Caki2 (cell line): ENCODE measurements around the gene KIF25. TPM values are rescaled to one million over a fixed set of nuclear protein-coding genes. Genes with fewer than 3 reads are reported as not detected.

Experiments
- DNase-seq: peaks from one replicate; pipeline ENCODE4 v3.0.0-alpha.2; 2015; ENCODE audit warnings: low read depth
- in situ Hi-C: cut with HindIII; loops from 2 replicates; pipeline ENCODE4 v1.10.0; 2016; ENCODE audit warnings: low sequenced_read_pairs, low pct_unique_long_range_greater_than_20kb, mixed read lengths
- total RNA-seq: library from RNA; depleted of rRNA; stranded (reverse); fragments of >200 nt; shearing (Covaris generic); gene quantifications from 2 replicates; pipeline ENCODE4 v1.2.3, GENCODE V29; 2014; ENCODE audit warnings: low replicate concordance; rRNA removed

Gene KIF25, protein sequence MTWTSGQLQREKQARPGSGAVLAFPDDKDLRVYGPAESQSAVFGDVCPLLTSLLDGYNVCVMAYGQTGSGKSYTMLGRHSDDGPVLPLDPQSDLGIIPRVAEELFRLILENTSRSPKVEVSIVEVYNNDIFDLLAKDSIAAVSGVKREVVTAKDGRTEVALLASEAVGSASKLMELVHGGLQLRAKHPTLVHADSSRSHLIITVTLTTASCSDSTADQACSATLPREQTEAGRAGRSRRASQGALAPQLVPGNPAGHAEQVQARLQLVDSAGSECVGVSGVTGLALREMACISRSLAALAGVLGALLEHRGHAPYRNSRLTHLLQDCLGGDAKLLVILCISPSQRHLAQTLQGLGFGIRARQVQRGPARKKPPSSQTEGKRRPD
- total RNA-seq: not detected in 2 replicates

DNA sequence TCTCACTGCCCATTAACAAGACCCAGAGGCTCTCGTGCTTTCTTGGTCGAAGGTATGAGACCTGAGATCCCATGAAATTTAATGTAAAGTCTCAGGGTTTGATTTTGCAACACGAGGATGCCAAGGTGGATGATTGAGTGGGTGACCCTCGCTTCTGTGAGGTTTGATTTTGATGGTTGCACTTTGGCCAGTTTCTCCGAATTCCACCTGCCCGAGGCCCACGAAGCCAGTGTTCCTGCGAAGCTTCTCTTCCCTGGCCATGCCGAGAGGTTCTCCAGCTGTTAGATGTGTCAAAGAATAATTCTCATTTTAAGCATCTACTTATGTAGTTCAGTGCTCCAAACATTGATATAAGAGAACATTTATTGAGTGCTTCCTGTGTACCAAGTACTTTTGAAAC, at the start of gene KIF25:
TSS of gene KIF25 (plus strand) at position 30 of the 400 bp plus-strand sequence. CDS start 31,915 bp downstream, outside the sequence.
- in situ Hi-C loops: loop anchor here (5.0 kb wide), 1 partner anchor 35 kb away; no protein-coding TSS in a partner anchor

DNA sequence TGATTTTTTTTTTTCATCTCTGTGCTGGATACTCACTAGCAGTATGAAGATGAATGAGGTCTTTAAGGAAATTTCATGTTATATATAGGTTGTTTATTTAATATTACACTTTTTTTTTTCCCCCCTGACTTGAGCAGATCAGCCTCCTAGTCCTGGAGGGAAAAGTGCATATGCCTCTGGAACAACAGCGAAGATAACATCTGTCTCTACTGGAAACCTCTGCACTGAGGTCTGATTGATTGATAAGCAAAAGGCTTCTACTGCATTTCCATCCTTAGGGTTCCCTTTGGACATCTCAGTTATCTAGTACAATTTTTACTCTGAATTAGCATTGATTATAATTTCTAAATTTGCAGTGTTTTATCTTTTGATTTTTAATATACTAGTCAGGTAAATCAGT, 49.8 kb upstream of the KIF25 start:
- no peak for DNase-seq
- in situ Hi-C loops: no loop called here

More for the DNA sequence above, at the start of gene KIF25:
- DNase-seq: no peak

DNA sequence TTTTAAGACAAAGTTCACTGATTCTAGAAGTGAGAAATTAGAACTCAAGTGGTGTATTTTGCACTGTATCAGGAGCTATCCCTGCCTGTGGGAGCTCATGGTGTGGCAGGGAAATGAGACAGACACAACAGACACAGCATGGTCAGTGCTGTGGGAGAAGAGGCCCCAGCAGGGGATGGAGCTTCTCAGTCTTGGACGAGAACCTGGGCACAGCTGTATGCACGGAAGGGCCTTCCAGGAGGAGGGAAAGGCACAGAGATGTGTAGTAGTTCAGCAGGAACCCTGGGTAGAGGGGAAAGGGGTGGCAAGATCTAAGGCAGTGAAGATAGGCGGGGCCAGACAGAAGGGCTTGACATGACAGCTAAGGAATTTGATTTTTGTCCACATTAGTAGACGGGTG, 48.8 kb upstream of the KIF25 start:
- no peak for DNase-seq
- in situ Hi-C loops: no loop called here

DNA sequence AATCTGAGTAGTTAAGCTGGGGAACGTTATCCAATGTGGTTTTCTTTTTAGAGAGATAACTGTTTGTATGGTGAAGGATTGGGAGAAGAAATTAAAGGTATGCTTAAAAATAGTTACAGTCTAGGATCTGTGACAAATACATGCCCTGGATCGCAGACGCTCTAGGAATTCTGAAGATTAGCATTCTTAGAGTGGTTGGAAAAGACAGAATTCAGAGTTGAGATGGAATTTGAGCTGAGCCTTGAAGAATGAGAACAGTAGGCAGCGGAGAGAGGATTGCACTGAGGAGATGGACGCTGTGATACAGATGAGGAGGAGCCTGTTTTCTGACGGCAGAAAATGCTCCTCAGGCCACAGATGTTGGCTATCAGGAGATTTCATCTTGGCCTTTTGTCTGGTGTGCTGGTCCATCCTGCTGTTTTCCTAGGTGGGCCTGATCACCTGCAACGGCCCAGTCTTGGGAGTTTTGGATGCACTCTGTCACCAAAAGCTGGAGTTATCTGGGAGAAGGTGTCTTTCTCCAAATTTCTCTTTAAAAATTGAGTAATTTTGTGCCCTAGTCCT, 48.3 kb upstream of the KIF25 start:
- in situ Hi-C loops: no loop called here
- no peak for DNase-seq

DNA sequence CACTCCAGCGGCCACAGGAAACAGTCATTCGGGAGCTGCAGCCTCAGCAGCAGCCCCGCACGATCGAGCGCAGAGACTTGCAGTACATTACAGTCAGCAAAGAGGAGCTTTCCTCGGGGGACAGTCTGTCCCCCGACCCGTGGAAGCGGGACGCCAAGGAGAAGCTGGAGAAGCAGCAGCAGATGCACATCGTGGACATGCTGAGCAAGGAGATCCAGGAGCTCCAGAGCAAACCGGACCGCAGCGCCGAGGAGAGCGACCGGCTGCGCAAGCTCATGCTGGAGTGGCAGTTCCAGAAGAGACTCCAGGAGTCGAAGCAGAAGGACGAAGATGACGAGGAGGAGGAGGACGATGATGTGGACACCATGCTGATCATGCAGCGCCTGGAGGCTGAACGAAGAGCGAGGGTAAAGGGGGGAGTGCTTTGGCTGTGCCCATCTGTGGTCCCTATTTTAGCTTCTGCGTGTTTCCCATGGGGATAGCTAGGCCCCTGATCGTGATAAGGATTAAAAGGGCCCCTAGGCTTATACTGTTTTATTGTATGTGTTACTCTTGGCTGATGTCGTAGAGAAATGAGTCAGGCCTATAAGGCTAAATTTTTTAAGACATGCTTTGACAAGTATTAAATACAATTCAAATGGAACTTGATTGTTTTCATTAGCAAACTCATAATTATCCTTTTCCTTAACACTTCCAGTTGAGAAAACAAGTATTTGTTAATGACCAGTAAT, 45.5 kb upstream of the KIF25 start:
- in situ Hi-C loops: no loop called here

DNA sequence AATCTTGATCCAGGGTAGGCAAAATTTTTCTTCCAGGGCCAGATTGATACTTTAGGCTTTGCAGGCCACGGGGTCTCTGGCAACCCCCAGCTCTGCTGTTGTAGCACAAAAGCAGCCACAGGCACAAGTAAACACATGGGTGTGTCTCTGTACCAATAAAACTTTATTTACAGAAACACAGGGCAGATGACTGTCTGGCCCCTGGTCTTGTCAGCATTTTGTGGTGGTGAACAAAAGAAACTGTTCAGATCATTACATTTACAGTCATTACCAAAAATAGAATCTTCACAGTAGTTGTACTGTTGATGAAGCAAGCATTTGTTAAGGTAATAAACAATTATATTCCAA, 45.0 kb upstream of the KIF25 start:
- in situ Hi-C loops: no loop called here

More for the DNA sequence above, 45.5 kb upstream of the KIF25 start:
- DNase-seq: no peak

DNA sequence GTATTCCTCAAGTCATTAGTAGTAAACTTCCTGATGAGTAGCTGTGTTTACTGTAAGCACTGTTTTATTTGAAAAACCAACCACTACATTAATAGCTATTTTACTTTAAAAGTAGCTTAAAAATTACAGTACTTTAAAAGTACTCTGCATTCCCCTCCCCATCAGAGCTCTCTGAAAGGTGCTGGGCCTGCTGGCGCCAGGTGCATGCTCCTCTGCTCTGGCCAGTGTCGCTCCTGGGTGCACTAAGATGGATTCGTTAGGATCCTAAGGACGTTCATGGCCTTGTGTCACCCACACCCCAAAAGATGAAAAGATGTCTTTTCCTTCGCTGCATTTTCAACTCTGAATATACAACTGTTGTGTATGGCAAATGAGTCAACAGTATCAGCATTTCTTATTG, 43.9 kb upstream of the KIF25 start:
- DNase-seq: no peak
- in situ Hi-C loops: no loop called here

More for the DNA sequence above, 45.0 kb upstream of the KIF25 start:
- no peak for DNase-seq

DNA sequence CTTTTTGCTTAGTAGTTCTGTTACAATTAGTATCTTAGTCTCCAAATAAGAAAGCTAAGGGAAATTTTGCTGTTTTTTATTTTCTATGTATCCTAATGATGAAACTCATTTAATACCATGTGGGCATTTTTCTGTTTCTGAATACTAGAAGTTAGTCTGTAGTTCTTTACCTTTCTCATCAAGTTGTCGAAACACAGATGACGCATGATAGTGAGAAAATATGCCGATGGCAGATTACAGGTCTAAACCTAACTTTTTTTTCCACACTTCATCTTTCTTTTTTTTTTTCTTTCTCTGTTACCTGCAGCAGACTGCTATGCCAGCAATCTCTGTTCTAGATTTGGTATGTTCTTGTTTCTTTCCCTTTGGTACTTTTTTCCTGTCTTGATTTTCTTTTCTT, 43.3 kb upstream of the KIF25 start:
- in situ Hi-C loops: no loop called here
- no peak for DNase-seq

DNA sequence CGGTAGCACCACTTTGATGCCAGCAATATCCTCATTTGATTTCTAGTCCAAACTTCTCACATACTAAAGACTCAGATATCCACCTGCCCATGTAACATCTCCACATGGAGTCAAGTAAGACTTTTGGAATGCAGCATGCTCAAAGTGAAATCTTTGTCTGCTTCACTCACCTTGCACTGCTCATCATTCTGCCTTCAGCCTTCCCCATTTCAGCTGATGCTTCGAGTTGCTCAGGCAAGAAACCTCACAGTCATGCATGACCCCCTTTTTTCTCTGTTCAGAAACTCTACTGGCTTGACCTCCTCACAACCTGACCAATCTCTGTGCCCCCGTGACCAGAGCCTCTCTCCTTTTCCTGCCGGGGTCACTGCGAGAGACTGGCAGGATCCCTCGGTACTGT, 41.0 kb upstream of the KIF25 start:
- in situ Hi-C loops: no loop called here
- no peak for DNase-seq

DNA sequence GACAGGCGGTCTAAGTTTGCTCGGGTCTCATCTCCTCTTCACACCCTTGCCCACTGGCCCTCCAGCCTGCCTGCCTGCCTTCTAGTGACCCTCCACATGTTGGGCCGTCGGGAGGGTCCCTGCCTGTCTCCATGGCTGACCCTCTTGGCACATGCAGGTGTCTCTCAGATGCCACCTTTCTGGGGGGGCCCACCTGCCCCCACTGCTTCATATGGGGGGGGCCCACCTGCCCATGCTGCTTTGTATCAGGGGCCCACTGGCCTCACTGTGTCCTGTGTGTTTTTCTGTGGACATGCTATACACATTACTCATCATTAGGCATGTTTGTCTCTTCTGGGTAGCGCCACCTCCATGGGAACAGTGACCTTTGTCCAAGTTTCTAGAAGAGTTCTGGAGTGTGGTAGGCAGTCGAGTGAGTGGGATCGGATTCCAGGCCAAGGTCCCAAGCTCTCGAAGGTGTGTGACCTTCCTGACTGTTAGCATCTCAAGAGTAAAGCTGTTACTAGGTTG, 40.4 kb upstream of the KIF25 start:
- DNase-seq: peak; percentile 35
- in situ Hi-C loops: no loop called here

DNA sequence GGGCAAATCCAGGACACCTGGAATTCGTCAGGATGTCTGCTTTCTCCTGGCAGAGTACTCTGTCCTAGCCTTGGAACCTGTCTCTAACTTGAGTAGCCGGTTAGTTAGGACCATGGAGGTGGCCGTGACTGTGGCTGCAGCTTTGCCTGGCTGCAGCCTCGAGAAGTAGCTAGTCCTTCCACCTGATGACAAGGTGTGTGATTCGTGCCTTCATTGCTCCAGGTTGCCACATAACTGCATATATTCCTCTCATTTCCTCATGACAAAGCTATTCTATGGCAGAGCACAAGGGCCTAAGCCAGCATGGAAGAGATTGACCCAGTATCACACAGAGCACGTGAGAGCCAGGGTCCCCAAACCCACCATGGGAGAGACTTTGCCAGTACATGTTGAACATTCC, 39.8 kb upstream of the KIF25 start:
- in situ Hi-C loops: no loop called here
- no peak for DNase-seq

DNA sequence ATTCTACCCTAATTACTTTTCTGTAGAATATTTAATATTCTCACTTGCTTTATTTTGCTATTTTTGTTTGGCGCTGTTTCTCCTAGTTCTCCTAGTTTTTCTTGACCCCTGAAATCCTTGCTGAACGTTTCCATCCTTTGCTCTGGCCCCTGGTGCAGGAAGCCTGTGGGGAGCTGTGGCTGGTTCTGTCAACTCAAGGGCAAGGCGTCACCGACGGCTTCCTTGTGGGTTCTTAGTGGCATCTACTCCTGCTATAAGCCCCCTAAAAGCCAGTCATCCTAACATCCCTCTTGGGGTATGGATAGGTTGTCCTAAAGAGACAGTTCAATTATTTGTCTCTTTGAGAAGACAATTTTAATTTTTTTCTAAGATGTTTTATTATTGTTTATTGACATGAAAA, 36.9 kb upstream of the KIF25 start:
- in situ Hi-C loops: no loop called here
- DNase-seq: no peak

DNA sequence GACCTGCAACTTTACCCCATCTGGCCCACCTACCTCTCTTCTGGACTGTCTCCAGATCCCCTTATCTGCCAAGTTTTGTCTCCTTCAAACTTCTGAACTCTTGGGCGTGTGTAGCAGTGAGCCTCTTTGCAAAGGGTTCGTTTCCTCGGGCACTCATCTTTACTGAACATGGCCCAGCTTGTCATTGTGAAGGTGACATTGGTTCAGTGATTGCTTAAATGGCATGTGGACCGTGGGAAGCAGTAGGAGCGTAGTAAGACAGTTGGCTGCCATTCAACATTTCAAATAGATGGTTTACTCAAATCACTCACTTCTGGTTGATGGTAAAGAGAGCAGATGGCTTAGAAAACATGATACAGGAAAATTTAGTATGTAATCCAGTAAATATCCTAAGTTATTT, 34.8 kb upstream of the KIF25 start:
- in situ Hi-C loops: no loop called here
- DNase-seq: no peak

DNA sequence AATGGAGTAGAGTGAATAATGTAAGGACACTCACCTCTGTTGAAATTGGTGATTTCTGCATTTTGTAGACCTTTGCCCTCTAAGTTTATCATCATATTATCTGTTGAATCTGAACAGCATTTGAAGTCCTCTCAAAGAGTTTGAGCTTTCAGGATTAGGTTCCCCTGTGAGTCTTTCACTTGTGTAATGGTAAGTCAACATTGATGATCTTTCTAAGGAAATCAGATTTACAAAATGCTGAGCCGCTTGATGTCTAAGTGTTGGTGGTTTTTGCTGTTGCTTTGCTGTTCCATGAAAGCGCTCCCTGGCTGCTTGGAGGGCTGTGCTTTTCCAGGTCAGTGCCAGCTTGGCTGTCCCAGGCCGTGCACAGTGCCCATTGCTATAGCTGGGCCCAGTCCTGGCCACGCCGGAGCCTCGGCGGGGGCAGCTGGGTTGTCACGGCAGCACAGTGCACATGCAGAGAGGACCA, 33.8 kb upstream of the KIF25 start:
- in situ Hi-C loops: no loop called here
- no peak for DNase-seq

DNA sequence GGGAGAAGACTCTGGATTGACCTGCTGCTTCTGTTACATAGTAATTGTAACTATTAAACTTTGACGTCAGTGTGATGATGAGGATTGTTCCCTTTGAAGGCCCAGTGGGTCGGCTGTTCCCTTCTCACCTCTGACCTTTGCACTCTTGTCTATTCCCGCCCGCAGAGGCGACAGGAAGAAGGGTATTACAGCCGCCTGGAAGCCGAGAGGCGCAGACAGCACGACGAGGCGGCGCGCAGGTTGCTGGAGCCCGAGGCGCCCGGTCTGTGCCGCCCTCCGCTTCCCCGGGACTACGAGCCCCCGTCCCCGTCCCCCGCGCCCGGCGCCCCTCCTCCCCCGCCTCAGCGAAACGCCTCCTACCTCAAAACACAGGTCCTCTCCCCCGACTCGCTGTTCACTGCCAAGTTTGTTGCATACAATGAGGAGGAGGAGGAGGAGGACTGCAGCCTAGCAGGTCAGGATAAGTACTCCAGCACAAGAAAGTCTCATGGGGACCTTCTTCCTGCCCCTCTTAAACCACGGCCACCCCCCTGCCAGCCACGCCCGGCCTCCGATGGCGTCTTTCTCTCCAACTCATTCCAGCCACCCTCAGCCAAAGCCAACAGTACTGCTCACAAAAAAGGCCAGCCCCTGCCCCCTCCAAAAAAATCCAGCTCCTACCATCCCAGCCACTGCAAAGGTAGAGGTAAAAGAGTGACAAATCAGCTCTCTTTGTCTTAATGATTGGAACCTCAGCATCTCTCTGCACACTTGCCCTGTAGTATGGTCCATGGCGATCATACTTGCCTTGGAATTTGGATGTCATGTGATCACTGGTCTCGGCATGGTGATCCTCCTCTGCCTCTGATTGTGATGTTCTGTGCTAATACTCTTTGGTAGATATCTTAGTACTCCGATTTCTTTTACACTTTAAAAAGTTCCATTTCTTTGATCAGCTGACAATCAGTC, 31.6 kb upstream of the KIF25 start:
- DNase-seq: no peak
- in situ Hi-C loops: no loop called here

DNA sequence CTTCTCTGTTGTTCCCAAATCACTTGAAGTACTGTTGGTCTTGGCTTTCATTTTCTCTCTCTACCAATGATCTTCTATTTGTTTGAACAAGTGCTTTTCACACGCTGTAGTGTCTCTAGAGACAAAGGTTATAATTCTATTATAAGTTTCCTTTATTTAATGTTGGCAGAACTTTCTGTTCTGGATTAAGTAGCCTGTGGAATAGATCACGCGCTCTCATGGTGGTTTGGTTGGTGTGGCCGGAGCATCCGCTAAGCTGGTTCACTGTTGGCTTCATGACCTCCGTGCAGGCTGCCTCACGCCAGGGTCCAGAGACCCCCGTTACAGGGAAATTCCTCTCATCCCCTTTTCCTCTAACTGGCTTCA, 30.9 kb upstream of the KIF25 start:
- in situ Hi-C loops: no loop called here
- no peak for DNase-seq

DNA sequence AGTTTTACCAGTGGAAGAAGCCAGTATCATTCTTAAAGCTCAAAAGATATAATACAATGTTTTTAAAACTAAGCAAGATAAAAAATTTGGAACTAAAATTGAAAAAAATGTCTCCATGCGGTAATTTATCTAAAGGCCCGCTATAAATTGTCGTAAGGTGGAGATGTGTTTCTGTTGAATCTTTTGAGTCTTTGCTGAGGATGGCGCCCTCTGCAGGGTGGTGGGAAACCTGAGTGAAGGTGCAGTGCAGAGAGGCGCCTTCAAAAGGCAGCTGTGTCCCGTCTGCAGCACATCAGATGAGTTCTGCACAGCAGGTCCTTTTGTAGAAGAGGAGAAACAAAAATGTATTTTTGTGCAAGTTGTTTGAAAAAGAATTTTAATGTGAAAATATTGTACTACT, 29.4 kb upstream of the KIF25 start:
- no peak for DNase-seq

DNA sequence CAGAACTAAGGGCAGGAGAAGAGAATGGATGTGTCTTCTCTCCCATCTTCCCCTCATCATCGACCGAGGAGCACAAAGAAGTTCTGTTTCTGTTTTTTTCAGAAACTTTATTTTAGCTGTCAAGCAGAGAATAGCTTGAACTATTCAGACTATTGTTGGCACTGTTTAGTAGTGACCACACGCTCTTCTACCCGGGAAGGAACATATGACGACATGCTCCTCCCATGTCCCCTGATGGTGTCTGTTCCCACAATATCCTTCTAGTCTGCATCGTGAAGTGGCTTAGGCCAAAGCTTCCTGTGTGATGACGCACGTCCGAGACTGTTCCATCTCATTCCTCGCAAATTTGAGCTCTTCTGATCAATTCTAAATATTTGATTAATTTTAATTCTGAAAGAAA, 27.2 kb upstream of the KIF25 start:
- no peak for DNase-seq
- in situ Hi-C loops: no loop called here

More for the DNA sequence above, 29.4 kb upstream of the KIF25 start:
- in situ Hi-C loops: no loop called here
